Globus pallidus (tissue), 1 donor: ENCODE measurements around the gene TINAGL1.
A peak's percentile ranks its signal among the peaks of the same experiment; 100 is the strongest.

Experiments used
- DNase-seq: peaks from one replicate; pipeline ENCODE4 v3.0.0-alpha.2; 2015; ENCODE audit warnings: low spot score

The TINAGL1 gene, protein sequence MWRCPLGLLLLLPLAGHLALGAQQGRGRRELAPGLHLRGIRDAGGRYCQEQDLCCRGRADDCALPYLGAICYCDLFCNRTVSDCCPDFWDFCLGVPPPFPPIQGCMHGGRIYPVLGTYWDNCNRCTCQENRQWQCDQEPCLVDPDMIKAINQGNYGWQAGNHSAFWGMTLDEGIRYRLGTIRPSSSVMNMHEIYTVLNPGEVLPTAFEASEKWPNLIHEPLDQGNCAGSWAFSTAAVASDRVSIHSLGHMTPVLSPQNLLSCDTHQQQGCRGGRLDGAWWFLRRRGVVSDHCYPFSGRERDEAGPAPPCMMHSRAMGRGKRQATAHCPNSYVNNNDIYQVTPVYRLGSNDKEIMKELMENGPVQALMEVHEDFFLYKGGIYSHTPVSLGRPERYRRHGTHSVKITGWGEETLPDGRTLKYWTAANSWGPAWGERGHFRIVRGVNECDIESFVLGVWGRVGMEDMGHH

GRCh38 chr1:31576201-31576669 is at the start of gene TINAGL1:
Gene TINAGL1 (plus strand): TSS chr1:31576515. CDS start chr1:31577149, 634 bp downstream.
- no peak for DNase-seq

- no peak for DNase-seq
These were observed 46.2 kb upstream of the TINAGL1 start for GRCh38 chr1:31529999-31530684.

GRCh38 chr1:31531177-31531999 is 44.9 kb upstream of the TINAGL1 start:
- no peak for DNase-seq

DNA sequence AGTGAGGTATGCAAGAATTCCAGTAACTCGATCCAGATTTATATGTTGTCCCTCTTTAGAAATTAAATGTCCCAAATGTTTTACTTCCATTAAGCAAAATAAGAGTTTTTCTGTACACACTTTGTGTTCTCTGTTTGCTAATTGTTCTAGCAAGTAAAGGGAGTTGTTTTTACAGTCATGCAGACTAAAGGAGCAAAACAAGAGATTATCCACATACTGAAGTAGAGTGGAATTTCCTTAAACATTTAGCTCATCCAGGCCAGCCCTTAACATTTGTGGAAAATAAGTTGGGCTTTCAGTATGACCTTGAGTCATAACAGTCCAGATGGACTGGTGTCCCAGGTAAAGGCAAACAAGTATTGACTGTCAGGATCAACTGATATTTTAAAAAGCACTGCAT is 44.1 kb upstream of the TINAGL1 start:
- DNase-seq, result no peak

GRCh38 chr1:31535561-31535960 is 40.8 kb upstream of the TINAGL1 start:
- no peak for DNase-seq

GRCh38 chr1:31539329-31539728 is 37.0 kb upstream of the TINAGL1 start:
- no peak for DNase-seq

GRCh38 chr1:31541194-31541593 is 35.1 kb upstream of the TINAGL1 start:
- no peak for DNase-seq

DNA sequence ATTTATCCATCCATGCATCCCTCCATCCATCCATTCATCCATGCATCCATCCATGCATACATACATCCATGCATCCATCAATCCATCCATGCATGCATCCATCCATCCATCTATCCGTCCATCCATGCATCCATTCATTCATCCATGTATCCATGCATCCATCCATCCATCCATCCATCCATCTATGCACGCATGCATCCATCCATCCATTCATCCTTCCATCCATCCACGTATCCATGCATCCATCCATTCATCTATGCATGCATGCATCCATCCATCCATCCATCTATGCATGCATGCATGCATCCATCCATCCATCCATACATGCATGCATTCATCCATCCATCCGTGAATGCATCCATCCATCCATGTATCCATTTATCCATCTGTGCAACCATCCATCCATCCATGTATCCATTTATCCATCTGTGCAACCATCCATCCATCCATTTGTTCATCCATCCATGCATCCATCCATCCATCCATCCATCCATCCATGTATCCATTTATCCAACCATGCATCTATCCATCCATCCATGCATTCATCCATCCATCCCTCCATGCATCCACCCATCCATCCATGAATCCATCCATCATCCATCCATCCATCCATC is 30.3 kb upstream of the TINAGL1 start:
- DNase-seq, result no peak

DNA sequence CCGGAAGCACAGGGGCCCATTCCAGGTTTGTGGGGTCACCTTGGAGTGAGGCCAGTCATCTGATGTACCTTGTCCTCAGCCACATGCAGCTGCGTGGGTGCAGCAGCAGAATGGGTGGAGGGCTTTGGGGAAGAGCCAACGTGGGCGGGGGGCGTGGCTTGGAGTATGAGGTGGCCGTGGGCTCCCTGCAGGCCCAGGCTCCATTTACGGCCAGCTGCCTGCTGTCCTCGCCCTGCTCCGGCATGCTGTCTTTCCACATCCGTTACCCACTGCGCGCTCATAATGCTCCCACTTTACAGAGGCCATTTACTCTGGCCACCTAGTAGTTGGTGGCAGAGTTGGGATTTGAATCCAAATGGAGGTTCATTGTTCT is 27.8 kb upstream of the TINAGL1 start:
- DNase-seq, result no peak

DNA sequence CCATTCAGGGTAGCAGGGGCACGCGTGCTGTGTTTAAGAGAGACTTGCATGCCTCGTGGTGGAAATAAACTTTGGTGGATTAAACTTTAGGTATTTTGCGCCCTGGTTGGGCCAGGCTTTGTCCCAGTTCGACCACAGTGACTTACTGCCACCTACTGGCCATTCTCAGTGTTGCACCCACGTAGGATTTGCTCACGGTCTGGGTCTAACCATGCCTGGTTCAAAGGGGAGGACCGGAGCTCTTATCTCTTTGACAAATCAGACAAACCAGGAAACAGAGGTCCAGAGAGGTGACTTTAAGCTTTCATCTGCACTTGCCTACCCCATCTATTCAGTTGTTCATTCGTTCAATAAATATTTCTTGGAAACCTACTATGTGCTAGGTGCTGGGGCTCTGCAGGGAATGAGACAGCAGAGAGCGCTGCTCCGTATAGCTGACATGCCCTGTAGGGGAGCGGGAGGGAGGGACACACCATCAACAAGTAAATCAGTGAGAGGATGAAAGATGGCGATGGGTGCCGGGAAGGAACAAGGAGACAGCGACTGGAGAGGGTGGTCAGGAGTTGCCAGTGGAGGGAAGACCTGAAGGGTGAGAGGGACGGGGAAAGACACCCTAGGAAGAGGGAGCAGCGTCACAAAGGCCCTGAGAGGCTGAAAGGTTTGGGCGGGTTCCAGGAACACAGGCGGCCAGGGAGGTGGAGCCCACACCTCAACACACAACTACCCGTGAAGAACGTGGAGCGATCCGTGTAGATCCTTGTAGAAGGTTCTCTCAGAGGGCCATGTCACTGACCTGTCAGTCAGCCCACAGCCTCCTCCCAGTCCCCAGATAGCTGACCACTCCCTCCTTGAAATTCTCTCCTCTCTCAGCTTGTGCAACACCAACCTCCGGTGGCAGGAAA is 27.2 kb upstream of the TINAGL1 start:
- DNase-seq, result peak; percentile 65

GRCh38 chr1:31549809-31550620 is 26.3 kb upstream of the TINAGL1 start:
- DNase-seq, result no peak

DNA sequence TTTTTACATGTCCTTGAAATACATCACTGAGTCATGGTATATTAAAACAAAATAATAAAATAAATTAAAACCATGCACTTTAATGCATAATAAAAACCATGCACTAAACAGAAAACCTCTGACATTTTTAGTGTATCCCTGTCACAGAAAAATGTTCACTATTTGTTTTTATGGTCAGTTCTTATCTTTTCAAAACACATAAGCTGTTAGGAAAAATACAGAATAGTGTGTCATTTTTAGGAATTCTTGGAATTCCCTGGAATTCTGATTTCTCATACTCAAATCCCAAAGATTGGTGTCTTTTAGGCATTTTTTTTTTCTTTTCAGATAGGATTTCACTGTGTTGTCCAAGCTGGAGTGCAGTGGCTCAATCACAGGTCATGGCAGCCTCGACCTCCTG is 25.1 kb upstream of the TINAGL1 start:
- DNase-seq, result no peak

DNA sequence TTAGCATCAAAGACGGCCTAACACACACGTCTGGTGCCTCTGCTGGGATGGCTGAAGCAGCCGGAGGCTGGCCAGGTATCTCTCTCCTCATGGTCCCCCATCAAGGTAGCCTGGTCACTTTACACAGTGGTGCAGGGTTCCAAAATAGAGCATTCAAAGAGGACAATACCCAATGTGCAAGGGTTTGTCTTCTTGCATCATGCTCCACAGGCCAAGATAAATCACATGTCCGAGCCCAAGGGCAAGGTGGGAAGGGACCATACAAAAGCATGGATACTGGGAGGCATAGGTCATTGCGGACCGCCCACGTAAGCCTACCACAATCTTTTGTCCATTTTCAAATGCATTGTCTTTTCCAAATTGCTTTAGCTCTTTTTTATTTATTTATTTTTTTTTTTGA is 23.8 kb upstream of the TINAGL1 start:
- DNase-seq, result no peak

GRCh38 chr1:31556481-31557006 is 19.8 kb upstream of the TINAGL1 start:
- no peak for DNase-seq

GRCh38 chr1:31559715-31560114 is 16.6 kb upstream of the TINAGL1 start:
- DNase-seq, result no peak

- DNase-seq, result no peak
These were observed 15.9 kb upstream of the TINAGL1 start for GRCh38 chr1:31560394-31560793.

- no peak for DNase-seq
These were observed 13.5 kb upstream of the TINAGL1 start for GRCh38 chr1:31562707-31563360.

DNA sequence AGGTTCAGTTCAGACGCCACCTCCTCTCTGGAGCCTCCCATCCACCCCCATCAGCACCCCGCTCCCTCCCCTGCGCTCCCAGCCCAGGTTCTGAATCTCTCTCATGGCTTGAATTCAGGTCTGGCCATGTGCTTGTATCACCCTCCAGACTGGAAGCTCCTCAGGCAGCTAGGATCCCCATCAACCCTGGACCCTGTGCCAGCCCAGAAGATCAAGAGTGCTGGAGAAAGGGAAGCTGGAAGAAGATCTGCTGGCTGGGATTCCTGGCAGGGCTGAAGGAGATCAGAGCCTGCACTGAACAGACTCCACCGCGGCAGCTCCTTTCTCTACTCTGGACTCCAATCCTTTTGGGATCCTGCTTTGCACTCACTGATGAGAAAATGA is 11.7 kb upstream of the TINAGL1 start:
- DNase-seq, result no peak

DNA sequence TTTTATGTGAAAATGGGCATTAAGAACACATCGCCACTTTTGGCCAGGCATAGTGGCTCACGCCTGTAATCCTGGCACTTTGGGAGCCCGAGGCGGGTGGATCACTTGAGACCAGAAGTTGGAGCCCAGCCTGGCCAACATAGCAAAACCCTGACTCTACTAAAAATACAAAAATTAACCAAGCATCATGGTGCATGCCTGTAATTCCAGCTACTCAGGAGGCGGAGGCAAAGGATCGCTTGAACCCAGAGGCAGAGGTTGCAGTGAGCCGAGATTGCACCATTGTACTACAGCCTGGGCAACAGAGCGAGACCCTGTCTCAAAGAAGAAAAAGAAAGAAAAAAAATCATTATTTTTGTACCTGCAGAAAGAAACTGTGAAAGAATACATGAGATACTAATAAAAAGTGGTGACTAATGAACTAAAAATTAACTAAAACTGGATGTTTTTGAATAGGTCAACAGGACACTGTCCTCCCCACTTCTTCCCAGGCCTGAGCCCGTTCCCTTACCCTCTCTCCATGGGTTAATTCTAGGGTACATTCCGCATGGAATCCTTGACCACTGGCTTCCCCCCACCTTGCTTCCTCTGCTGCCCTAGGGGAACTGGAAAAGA is 8.3 kb upstream of the TINAGL1 start:
- DNase-seq, result no peak
